Fibroblast of lung (primary cell): Measurements from ENCODE around the gene ZNF253.

Experiments
- CTCF ChIP-seq, 2 donors: IDR thresholded peaks in 1 of 2; conservative IDR thresholded peaks in 1 of 2; 1 replicate in 1 of 2; 2 replicates in 1 of 2; pipeline ENCODE4 v1.5.1; 2011 to 2012; ENCODE audit warnings: low read length in 2 of 2, control low read depth in 1 of 2, inconsistent platforms in 1 of 2, low read depth in 1 of 2, mild to moderate bottlenecking in 1 of 2
- EZH2 ChIP-seq: IDR thresholded peaks from 2 replicates; pipeline ENCODE4 v1.5.1; 2012; ENCODE audit warnings: low read length, control low read depth, mild to moderate bottlenecking; ENCODE audit errors: missing control alignments

DNA sequence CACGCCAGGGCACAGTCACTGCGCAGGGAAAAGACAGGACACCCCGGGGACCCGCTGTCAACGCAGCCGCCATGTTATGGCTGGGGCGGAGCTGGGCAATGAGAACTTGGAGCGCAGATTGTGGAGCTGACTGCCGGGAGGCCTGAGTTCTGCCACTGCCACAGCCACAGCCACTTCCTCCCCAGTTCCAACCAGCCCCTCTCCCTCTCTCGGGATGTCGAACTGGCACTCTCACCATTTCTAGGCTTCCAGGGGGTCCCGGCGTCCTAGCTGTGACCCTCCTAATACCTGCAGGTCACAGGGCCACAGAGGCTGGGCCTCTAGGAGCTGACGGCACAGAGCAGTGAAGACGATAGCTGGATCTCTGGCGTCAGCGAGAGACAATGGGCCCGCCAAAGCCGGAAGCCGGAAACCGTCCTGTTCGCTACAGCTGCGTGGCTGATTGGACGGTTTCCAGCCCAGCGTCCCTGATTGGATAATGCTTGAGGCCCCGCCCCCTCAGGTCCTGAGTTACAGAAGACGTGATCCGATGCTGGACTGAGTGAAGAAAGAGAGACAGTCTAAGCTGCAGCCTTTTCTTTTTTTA is 44.2 kb upstream of the ZNF253 start, which contains the start of gene ZNF506:
- TF ChIP-seq CTCF (conservative IDR thresholded peaks at IDR 0.05 in 1 of 2, IDR thresholded peaks at IDR 0.05 in 1 of 2; ENCODE audit: low read depth in 1 of 2, low read length in 2 of 2) (no peak), EZH2 (no peak)
